Embryonic facial prominence (tissue), 1 donor: ENCODE measurements around the gene KLF3.

Source experiments
- DNase-seq: peaks from one replicate; pipeline ENCODE4 v3.0.0-alpha.2; 2016; ENCODE audit errors: extremely low spot score

The KLF3 gene

DNA sequence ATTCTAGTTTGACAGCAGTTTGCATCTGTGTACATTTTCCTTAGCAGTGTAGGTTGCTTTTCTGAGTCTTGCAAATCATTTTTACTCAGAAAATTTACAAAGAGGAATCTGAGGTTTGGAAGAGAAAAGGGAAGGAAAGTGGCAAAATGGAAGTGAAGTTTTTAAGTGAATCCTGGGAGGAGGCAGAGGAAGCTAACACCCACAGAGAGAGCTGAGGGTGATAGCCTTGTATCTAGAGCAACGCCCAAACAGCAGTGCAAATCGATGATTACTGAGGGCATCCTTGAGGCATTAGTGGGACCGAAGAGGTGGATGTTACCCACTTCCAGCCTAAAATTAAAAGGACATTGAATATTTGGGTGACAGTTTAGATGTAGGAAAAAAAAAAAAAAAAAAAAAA lies 31.8 kb downstream of the KLF3 start:
- DNase-seq: no peak

- no peak for DNase-seq
These were observed 32.7 kb downstream of the KLF3 start for GRCh38 chr4:38696697-38697096.

- no peak for DNase-seq
These were observed 34.2 kb downstream of the KLF3 start for GRCh38 chr4:38698176-38698575.

- DNase-seq: no peak
These were observed 35.1 kb downstream of the KLF3 start for GRCh38 chr4:38699112-38699511.

DNA sequence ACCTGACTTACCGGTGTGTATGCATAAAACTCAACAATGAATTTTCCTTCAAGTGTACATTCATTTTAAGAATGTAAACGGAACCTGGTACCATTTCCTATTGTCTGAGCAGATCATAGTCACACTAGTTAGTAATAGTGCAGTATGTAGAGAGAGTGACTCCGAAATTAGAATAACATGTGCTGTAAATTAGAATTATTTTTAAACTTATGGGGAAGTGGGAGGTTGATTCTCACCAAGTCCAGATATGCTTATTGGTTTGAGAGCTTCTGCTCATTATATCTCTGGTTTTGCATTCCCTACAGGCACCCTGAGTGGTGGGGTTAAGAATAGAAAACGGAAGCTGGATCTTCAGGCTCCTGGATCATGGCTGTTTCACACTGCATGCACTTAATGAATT lies 39.6 kb downstream of the KLF3 start:
- DNase-seq: no peak

DNA sequence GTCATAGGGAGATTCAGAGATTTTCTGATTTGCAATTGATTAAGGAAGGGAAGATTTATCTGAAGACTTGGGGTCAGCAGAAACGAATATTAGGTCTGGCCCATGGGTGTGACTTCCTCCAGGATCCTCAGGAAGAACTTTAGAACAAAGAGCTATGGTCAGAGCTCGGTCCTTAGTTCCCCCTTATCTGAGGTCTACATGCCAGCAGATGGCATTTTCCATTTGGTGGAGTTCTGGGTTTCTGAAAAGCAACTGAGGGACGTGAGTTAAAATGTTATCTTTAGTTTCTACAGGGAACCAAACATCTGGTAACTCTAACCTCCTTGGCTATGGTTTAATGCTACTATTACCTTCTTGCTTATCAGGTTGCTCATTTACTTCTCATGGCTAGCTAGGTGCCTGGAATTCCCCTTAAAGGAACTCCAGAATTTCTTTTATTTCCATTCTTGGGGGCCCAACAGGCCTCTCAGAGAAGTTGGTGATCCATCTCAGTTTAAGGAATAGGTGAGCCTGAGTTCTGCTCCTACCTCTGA lies 40.7 kb downstream of the KLF3 start:
- no peak for DNase-seq

GRCh38 chr4:38706301-38706700 lies 42.3 kb downstream of the KLF3 start:
- no peak for DNase-seq

- no peak for DNase-seq
These were observed 46.1 kb downstream of the KLF3 start for GRCh38 chr4:38710053-38710452.

DNA sequence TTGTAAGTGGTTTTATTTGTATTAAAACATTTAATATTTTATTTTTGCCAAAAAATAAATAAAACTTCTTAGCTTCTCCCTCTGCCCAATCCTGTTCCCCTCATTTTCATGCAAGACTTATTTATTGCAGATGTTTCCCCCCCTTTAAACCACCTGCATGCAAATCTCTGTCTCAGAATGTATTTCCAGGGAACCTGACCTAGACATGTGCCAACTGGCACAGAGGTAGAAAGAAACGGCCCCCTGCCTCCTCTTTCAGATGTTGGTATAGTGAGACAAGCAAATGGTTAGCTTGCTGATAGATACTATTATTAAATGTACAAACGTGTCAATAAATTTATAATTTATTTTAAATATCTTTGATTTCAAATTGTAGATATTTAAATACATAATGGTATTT lies 47.1 kb downstream of the KLF3 start:
- DNase-seq: no peak

DNA sequence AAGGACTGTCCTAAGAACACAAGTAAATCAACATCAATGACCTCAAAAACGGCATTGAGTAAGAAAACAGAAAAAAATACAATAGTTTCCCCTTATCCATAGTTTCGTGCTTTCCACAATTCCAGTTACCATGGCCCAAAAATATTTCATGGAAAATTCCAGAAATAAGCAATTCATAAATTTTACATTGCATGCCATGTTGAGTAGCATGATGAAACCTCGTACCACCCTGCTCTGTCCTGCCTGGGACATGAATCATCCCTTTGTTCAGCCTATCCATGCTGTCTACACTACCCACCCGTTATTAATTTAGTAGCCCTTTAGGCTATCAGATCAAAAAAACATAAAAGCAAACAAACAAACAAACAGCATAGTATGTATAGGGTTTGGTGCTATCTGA lies 51.1 kb downstream of the KLF3 start:
- DNase-seq: no peak

DNA sequence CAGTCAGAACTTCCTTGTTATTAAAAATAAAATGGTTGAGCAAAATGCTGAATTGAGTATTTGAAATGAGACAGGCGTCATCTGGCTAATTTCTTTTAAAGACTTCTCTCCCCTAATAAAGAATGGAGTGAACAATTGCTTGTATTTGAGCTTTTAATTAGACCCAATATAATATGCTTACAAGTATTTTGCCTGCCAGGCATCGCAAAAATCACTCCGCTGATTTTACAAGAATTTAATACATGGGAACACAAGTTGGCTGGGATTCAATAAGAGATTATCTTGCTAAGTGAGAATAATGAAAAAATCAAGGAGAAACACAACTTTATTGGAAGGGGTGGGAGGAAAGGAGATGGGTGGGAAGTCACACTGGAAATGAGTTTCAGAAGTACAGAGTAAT lies 52.3 kb downstream of the KLF3 start:
- DNase-seq: no peak

DNA sequence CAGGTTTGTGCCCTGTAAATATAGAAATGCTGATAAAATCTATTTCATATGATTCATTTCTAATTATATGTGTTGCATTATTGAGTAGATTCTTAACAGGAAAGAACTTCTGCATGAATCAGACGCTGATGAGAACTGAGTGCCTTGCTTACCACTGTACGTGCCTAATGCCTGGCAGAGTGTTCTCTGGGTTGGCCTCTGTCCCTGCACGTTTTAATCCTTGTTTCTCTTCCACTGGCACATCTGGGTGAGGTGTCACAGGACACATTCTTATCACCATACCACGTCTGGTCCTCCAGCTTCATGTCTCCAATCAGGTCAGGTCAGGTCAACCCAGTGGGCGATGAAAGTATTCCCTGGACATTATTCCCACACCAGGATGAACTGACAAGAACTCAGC lies 53.6 kb downstream of the KLF3 start:
- no peak for DNase-seq

DNA sequence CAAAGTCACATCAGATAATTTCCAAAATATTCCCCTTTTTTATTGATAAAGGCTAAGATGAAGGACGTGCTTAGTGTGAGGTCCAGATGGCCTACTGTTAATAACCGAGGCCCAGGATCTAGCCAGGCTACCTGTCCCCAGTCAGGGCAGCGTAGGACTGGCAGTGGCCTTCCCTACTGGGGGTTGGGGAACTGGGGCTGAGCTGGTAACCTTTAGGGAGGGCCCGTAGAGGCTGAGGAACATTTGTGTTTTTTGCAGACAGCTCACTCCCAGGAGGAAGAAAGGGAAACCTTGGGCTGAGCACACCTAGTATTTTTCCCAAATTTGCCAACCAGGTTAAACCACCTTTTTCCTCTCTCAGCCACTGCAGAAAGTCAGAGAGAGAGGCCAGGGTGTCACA lies 59.1 kb downstream of the KLF3 start:
- no peak for DNase-seq

GRCh38 chr4:38723726-38724474 lies 59.9 kb downstream of the KLF3 start:
- no peak for DNase-seq

GRCh38 chr4:38724475-38724808 lies 60.4 kb downstream of the KLF3 start:
- no peak for DNase-seq

DNA sequence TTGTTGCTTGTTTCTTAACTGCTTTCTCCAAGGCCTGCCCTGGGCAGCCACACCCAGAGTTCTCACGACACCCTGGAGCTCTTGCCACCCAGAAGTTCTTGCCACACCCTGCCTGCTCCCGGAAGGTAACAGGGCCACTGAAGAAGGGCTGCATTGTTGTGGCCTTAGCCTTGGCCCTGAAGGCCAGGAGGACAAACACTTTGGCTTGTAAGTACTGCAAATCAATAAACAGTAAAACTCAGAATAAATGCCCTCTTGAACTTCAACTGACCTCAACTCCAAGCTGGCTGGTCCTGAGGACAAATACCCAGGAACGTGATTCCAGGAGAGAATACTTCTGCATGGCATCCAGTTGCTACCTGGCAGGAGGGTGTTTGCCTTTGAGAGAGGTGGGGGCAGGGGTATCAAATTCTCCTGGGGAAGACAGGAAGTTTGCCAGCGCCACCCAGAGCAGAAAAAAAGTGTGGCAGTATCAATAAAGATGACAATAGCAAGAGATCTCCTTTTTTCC lies 64.7 kb downstream of the KLF3 start:
- no peak for DNase-seq

- DNase-seq: no peak
These were observed 66.5 kb downstream of the KLF3 start for GRCh38 chr4:38730493-38730829.

DNA sequence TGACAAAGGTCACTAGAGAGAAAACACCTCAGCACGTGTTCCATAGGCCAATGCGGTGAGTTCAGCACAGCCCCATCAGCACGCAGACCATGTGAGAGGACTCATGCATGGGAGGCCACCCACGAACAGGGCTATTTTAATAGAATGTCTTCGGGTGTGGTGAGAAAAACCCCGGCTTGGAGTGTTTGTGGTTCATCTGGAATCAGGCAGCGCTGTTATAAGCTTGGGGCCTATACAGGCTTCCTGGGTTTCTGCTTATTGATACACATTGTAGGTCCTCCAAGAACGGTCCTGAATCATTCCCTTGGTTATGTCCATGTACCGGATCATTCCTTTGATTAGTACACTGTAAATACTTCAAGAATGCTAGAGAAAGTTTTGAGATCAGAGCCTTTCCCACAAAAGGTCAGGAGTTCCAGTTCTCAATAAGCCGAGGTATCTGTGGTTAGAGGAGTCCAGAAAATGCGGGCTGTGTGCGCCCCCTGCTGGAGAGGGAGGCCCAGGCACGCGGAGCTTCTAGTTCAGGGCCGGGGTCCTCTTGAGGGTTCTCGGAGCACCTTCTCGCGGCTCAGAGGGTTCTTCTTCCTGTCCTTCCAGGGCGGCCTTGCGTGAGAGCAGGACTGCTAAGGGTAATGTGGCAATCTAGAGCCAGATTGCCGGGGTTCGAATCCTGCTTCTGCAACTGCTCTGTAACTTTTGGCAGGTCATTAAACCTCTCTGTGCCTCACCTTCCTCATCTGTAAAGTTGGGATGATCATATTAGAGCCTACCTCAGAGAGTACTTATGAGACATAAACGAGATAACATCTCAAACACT lies 67.0 kb downstream of the KLF3 start:
- DNase-seq: no peak

- DNase-seq: no peak
These were observed 69.7 kb downstream of the KLF3 start for GRCh38 chr4:38733663-38734062.

DNA sequence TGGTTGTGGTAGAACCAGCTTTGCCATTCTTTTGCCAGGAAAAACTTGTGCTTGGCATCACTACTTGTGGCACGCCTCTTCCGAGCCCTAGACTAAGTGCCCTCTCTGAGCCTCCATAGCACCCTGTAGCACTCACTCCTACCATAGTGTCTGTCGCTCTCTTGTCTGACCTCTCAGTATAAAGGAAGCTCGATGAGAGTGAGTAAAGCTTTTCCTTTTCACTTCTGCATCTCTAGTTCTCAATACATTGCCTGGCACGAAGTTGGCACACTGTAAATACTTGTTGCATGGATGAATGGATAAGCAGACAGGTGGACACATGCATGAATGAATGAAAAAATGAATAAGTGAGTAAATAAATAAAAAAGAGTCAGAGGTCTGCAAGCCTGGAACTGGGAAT lies 70.4 kb downstream of the KLF3 start:
- DNase-seq: no peak

DNA sequence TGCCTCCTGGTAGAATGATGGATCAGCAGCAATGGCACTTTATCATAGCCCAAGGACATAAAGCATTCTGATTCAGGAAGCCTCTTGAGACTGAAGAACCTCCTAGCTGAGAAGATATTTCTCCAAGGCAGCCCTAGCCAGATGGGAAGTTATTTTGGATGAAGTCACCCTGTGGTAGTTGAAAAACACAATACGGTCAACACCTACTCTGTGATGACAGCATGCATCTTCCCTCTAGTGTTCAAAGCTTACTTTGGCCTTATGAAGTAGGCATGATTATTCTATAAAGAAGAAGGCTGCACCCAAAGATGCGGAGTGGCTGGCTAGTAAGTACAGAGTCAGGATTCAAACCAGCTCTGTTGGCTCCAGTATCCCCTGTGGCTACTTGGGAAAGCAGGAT lies 70.9 kb downstream of the KLF3 start:
- no peak for DNase-seq

DNA sequence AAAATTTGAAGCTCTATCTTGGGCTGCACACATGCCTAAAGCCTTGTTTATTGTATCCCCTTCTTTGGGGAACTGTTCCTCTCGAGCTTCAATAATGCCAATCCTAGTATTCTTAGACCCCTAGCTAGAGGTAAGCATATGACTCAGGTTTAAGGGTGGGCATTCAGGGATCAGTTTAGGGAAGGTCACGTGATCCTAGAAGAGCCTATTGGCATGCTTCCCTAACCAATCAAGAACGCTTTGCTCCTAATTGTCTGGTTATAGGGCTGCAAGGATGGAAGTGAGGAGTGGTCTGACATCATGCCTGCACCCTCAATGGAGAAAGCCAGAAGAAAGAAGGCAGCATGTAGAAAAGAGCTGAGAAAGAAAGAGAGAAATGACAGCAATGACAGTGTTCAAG lies 71.9 kb downstream of the KLF3 start:
- no peak for DNase-seq
